ENCODE data around the gene HNF4A. TPM values are rescaled to one million over a fixed set of nuclear protein-coding genes. Genes with fewer than 3 reads are reported as not detected.
A peak's percentile ranks its signal among the peaks of the same experiment; 100 is the strongest.

HNF4A gene
- total and polyA plus RNA-seq, 2 of the 13 experiments (the other 11 are each of a cell fraction or from before 2014, with no cell fraction given): 80.9 to 169 TPM

- TF ChIP-seq ZBTB44 (CRISPR knock-in tag; IDR thresholded peaks at IDR 0.05): peak; percentile 50; the same call in 1 of the 2 replicates
- peak; percentile 98 for TF ChIP-seq HES4 (CRISPR knock-in tag; IDR thresholded peaks at IDR 0.05; ENCODE audit: borderline replicate concordance)
- 0 out of 2 replicates have a peak, but pooled peaks have one; percentile 54 for TF ChIP-seq ELK4 (CRISPR knock-in tag; IDR thresholded peaks at IDR 0.05; ENCODE audit: borderline replicate concordance)
- TF ChIP-seq ZNF234 (CRISPR knock-in tag; conservative IDR thresholded peaks at IDR 0.05): no peak
- peak; percentile 97 for TF ChIP-seq ZNF709 (CRISPR knock-in tag; IDR thresholded peaks at IDR 0.05)
- TF ChIP-seq IKZF1 (IDR thresholded peaks at IDR 0.05): no peak
- TF ChIP-seq, protein P1, sequence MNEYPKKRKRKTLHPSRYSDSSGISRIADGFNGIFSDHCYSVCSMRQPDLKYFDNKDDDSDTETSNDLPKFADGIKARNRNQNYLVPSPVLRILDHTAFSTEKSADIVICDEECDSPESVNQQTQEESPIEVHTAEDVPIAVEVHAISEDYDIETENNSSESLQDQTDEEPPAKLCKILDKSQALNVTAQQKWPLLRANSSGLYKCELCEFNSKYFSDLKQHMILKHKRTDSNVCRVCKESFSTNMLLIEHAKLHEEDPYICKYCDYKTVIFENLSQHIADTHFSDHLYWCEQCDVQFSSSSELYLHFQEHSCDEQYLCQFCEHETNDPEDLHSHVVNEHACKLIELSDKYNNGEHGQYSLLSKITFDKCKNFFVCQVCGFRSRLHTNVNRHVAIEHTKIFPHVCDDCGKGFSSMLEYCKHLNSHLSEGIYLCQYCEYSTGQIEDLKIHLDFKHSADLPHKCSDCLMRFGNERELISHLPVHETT (CRISPR knock-in tag; conservative IDR thresholded peaks at IDR 0.05): peak; percentile 93
- peak; percentile 90 for TF ChIP-seq AGO1 (IDR thresholded peaks at IDR 0.05; ENCODE audit: low read depth, low read length, poor library complexity, severe bottlenecking)
- no peak; the same call in 1 of the 2 replicates for TF ChIP-seq RCOR2 (CRISPR knock-in tag; IDR thresholded peaks at IDR 0.05)
- peak; percentile 87 for TF ChIP-seq ZHX2 (IDR thresholded peaks at IDR 0.05; ENCODE audit: low read depth)
- no peak for TF ChIP-seq ZHX2 (CRISPR knock-in tag; IDR thresholded peaks at IDR 0.05; ENCODE audit: borderline replicate concordance)
- TF ChIP-seq ADNP (CRISPR knock-in tag; IDR thresholded peaks at IDR 0.05): 0 out of 2 replicates have a peak, but pooled peaks have one; percentile 51
- peak; percentile 97 for TF ChIP-seq MED8 (CRISPR knock-in tag; IDR thresholded peaks at IDR 0.05; ENCODE audit: insufficient replicate concordance)
- TF ChIP-seq FOXK2 (IDR thresholded peaks at IDR 0.05): no peak
- peak; percentile 92 for TF ChIP-seq FOXO1 (CRISPR knock-in tag; IDR thresholded peaks at IDR 0.05)
- peak; percentile 70 for TF ChIP-seq IKZF4 (CRISPR knock-in tag; IDR thresholded peaks at IDR 0.05; ENCODE audit: borderline replicate concordance, low read depth, not compliant biosample characterization)
- peak; percentile 99 for TF ChIP-seq ZNF230 (CRISPR knock-in tag; IDR thresholded peaks at IDR 0.05)
- no peak; the same call in 1 of the 2 replicates for TF ChIP-seq ZNF3 (CRISPR knock-in tag; IDR thresholded peaks at IDR 0.05)
- TF ChIP-seq HNRNPLL (IDR thresholded peaks at IDR 0.05; ENCODE audit: low read depth, low read length, poor library complexity, severe bottlenecking): peak; percentile 84
- TF ChIP-seq ZNF282 (IDR thresholded peaks at IDR 0.05; ENCODE audit: partially characterized antibody): no peak
Measured at GRCh38 chr20:44475694-44476560, 120.4 kb downstream of the HNF4A start, which contains the start of gene TTPAL (continued).
